HG02588 (cell line): ENCODE data around the gene TNNI2.

Source experiments
- ATAC-seq: cut with Tn5 transposase; IDR thresholded peaks from one replicate; pipeline ENCODE4 v1.9.1; 2021; ENCODE audit warnings: mild to moderate bottlenecking, moderate library complexity; ENCODE audit not compliant: unreplicated experiment

Gene TNNI2

GRCh38 chr11:1820463-1821325 is 18.1 kb upstream of the TNNI2 start:
- no peak for ATAC-seq

GRCh38 chr11:1821562-1821961 is 17.2 kb upstream of the TNNI2 start:
- no peak for ATAC-seq

- ATAC-seq: no peak
These were observed 16.0 kb upstream of the TNNI2 start for GRCh38 chr11:1822648-1823375.

GRCh38 chr11:1823376-1824220 is 15.2 kb upstream of the TNNI2 start:
- ATAC-seq: no peak

GRCh38 chr11:1824221-1825038 is 14.4 kb upstream of the TNNI2 start:
- ATAC-seq: no peak

- no peak for ATAC-seq
These were observed 13.6 kb upstream of the TNNI2 start for GRCh38 chr11:1825039-1825740.

GRCh38 chr11:1825785-1826451 is 12.9 kb upstream of the TNNI2 start:
- ATAC-seq: no peak

- ATAC-seq: no peak
These were observed 12.2 kb upstream of the TNNI2 start for GRCh38 chr11:1826552-1827094.

GRCh38 chr11:1827095-1827813 is 11.5 kb upstream of the TNNI2 start:
- ATAC-seq: no peak

GRCh38 chr11:1827931-1828330 is 10.8 kb upstream of the TNNI2 start:
- no peak for ATAC-seq

- ATAC-seq: no peak
These were observed 10.2 kb upstream of the TNNI2 start for GRCh38 chr11:1828542-1828941.

GRCh38 chr11:1829039-1829820 is 9.6 kb upstream of the TNNI2 start:
- no peak for ATAC-seq

- ATAC-seq: no peak
These were observed 8.8 kb upstream of the TNNI2 start for GRCh38 chr11:1830004-1830321.

GRCh38 chr11:1830322-1831223 is 8.2 kb upstream of the TNNI2 start:
- no peak for ATAC-seq

- ATAC-seq: no peak
These were observed 7.2 kb upstream of the TNNI2 start for GRCh38 chr11:1831338-1832210.
